Hepatocyte (in vitro differentiated cells): ENCODE data around the gene TM4SF4. TPM values are rescaled to one million over a fixed set of nuclear protein-coding genes. Genes with fewer than 3 reads are reported as not detected.
A peak's percentile ranks its signal among the peaks of the same experiment; 100 is the strongest.

Experiments used
- DNase-seq: peaks from one replicate; pipeline ENCODE4 v3.0.0-alpha.2; 2016; ENCODE audit warnings: low spot score
- H2AFZ ChIP-seq: fragments of 200-600 bp; sonication (generic); 2 replicates; pipeline ENCODE4 v1.6.0; 2016; ENCODE audit warnings: antibody characterized with exemption, mild to moderate bottlenecking
- H3K27ac ChIP-seq: fragments of 200-600 bp; sonication (generic); 2 replicates; pipeline ENCODE4 v1.5.1; 2016; ENCODE audit warnings: mild to moderate bottlenecking
- H3K27me3 ChIP-seq: fragments of 200-600 bp; sonication (generic); 2 replicates; pipeline ENCODE4 v1.6.1; 2016
- H3K36me3 ChIP-seq: fragments of 200-600 bp; sonication (generic); replicated peaks from 2 replicates; pipeline ENCODE4 v1.5.1; 2016; ENCODE audit warnings: low read depth; ENCODE audit not compliant: insufficient read depth
- H3K4me1 ChIP-seq: fragments of 200-600 bp; sonication (generic); 2 replicates; pipeline ENCODE4 v1.5.1; 2016; ENCODE audit warnings: mild to moderate bottlenecking, moderate library complexity; ENCODE audit not compliant: insufficient read depth
- H3K4me2 ChIP-seq: fragments of 200-600 bp; sonication (generic); 2 replicates; pipeline ENCODE4 v1.6.0; 2016
- H3K4me3 ChIP-seq: fragments of 200-600 bp; sonication (generic); 2 replicates; pipeline ENCODE4 v1.5.1; 2016; ENCODE audit warnings: mild to moderate bottlenecking
- H3K79me2 ChIP-seq: fragments of 200-600 bp; sonication (generic); 2 replicates; pipeline ENCODE4 v1.6.0; 2017; ENCODE audit warnings: mild to moderate bottlenecking
- H3K9me2 ChIP-seq: fragments of 200-600 bp; sonication (generic); replicated peaks from 2 replicates; pipeline ENCODE4 v1.6.0; 2017; ENCODE audit warnings: mild to moderate bottlenecking; ENCODE audit not compliant: insufficient read depth
- H3K9me3 ChIP-seq: fragments of 200-600 bp; sonication (generic); 2 replicates; pipeline ENCODE4 v1.5.1; 2016; ENCODE audit warnings: low read depth, mild to moderate bottlenecking
- H4K20me1 ChIP-seq: fragments of 200-600 bp; sonication (generic); 2 replicates; pipeline ENCODE4 v1.6.0; 2016; ENCODE audit warnings: mild to moderate bottlenecking; ENCODE audit not compliant: insufficient read depth, poor library complexity, severe bottlenecking
- EZH2 ChIP-seq: fragments of 200-600 bp; sonication (generic); IDR thresholded peaks from 2 replicates; pipeline ENCODE4 v1.6.1; 2016; ENCODE audit warnings: antibody characterized with exemption, mild to moderate bottlenecking, borderline replicate concordance
- EZH2phosphoT487 ChIP-seq: fragments of 200-600 bp; sonication (generic); IDR thresholded peaks from one replicate; pipeline ENCODE4 v1.6.1; 2018; ENCODE audit warnings: antibody characterized with exemption, mild to moderate bottlenecking, low read depth, moderate library complexity; ENCODE audit not compliant: unreplicated experiment, severe bottlenecking
- WGBS: methylation state at CpG from one replicate; pipeline ENCODE4 v1.1.6; 2016; ENCODE audit warnings: low lambda C conversion rate; ENCODE audit errors: missing lambda C conversion rate; 5-methylcytosine and 5-hydroxymethylcytosine counted together
- polyA plus RNA-seq: library from polyadenylated mRNA; unstranded; fragments of >200 nt; fragmentation: Nextera tagmentation; extraction: Ambion mirVana; gene quantifications from 2 replicates; pipeline ENCODE4 v1.2.1, GENCODE V29; 2016
- total RNA-seq: library from RNA; depleted of rRNA; stranded (reverse); fragments of >200 nt; gene quantifications from 2 replicates; pipeline ENCODE4 v1.2.3, GENCODE V29; 2014
- TF ChIP-seq, protein P1 (sequence below): fragments of 200-600 bp; sonication (generic); IDR thresholded peaks from 2 replicates; pipeline ENCODE4 v1.5.1; 2016; ENCODE audit warnings: antibody characterized with exemption, mild to moderate bottlenecking; ENCODE audit not compliant: poor library complexity

Gene TM4SF4
- total and polyA plus RNA-seq, 2 experiments from 2014 or later = 434 to 763 TPM

DNA sequence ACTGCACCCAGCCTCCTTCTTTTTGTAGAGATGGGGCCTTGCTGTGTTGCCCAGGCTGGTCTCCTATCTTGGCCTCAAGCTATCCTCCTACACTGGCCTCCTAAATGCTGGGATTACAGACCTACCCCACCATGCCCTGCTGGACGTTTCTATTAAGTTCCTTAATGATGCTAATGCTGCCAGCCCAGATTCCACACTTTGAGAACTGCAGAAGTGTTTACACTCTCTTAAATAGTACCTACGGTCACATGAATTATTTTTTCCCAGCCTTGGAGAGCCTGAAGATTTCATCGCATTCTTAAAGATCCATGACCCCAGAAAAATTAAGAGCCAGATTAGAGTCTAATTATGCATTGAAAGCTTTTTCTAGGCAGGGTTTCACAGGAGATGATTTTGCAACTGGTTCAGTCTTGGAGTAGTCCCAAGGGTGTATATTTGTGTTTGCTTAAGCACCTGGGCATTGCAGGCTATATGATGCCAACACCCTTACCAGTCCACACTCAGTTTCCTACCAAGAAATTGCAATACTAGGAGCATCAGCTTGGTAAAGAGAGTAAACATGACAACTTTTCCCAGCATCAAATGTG, 36.6 kb downstream of the TM4SF4 start:
- TF ChIP-seq, protein P1, sequence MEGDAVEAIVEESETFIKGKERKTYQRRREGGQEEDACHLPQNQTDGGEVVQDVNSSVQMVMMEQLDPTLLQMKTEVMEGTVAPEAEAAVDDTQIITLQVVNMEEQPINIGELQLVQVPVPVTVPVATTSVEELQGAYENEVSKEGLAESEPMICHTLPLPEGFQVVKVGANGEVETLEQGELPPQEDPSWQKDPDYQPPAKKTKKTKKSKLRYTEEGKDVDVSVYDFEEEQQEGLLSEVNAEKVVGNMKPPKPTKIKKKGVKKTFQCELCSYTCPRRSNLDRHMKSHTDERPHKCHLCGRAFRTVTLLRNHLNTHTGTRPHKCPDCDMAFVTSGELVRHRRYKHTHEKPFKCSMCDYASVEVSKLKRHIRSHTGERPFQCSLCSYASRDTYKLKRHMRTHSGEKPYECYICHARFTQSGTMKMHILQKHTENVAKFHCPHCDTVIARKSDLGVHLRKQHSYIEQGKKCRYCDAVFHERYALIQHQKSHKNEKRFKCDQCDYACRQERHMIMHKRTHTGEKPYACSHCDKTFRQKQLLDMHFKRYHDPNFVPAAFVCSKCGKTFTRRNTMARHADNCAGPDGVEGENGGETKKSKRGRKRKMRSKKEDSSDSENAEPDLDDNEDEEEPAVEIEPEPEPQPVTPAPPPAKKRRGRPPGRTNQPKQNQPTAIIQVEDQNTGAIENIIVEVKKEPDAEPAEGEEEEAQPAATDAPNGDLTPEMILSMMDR = no peak
- H4K20me1 ChIP-seq = no peaks in the 10 kb centered on the region
- H3K9me3 ChIP-seq = no peaks in the 10 kb centered on the region
- no peaks in the 10 kb centered on the region for H3K79me2 ChIP-seq
- no peak for DNase-seq
- no peaks in the 10 kb centered on the region for H3K27me3 ChIP-seq
- no peaks in the 10 kb centered on the region for H3K36me3 ChIP-seq
- 77% methylated on average over 3 of the region's 3 CpGs for WGBS
- H3K27ac ChIP-seq = no peak overlapping the region
- H2AFZ ChIP-seq = no peak overlapping the region
- H3K4me3 ChIP-seq = no peak overlapping the region
- H3K4me1 ChIP-seq = no peaks in the 10 kb centered on the region
- H3K4me2 ChIP-seq = no peak overlapping the region
- no peaks in the 10 kb centered on the region for H3K9me2 ChIP-seq

DNA sequence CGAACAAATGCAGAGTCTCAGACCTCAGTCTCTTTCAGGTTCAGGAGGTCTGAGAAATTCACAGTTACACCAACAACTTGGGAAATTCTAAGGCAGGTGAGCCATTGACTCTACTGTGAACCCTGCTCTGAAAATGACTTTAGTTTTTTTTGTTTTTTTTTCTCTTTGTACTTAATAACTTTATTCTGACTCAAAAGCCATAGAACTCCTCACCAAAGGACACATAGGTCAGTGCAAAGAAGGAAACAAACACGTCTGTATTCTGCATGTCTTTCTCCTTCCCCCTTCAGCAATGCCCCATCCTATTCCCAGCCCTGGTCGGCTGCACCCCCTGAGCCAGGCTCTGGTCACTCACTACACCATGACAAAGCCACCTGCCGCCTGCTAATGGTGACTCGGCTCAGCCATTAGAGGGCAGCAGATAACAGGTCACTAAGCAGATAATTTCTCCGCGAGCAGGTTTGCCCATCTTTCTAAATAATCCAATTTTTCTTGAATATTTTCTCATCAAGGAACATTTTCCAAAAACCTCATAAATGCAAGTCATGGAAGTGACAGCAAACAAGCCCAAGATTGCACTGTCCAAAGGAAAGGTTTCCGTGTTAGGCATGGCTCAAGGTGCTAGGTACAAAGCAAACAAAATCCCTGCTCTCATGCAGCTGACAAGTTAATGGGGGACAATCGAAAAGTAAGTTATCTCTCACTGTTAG, 37.7 kb downstream of the TM4SF4 start:
- peak; percentile 82 for DNase-seq
- no peaks in the 10 kb centered on the region for H3K4me1 ChIP-seq
- WGBS = 17% methylated on average over 9 of the region's 9 CpGs
- H3K4me3 ChIP-seq = no peak overlapping the region
- H3K27me3 ChIP-seq = no peaks in the 10 kb centered on the region
- no peak overlapping the region for H3K27ac ChIP-seq
- no peak overlapping the region for H2AFZ ChIP-seq
- no peaks in the 10 kb centered on the region for H4K20me1 ChIP-seq
- peak overlapping the region; percentile 62 for H3K4me2 ChIP-seq
- no peaks in the 10 kb centered on the region for H3K79me2 ChIP-seq
- H3K9me3 ChIP-seq = no peaks in the 10 kb centered on the region
- no peak for TF ChIP-seq EZH2phosphoT487
- TF ChIP-seq, protein P1 = peak; percentile 95
- no peaks in the 10 kb centered on the region for H3K36me3 ChIP-seq
- H3K9me2 ChIP-seq = no peaks in the 10 kb centered on the region

DNA sequence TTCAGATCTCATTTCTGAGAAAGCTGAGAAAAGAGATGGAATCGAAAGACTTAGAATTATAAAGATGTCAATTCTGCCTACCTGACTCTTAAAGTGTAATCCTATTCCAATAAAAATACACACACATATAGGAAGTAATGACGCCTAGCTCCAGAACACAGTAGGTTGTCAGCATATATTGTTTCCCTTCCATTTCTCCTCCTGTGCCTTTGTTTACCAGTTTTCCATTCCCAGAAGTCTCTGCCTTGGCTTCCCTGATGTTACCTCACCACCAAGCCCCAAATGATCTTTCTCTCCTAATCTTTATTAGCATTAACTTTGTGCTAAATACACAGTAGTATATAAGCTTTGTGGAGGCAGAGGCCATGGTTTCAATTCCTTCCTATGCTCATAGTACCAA, 40.0 kb downstream of the TM4SF4 start:
- 85% methylated on average over 2 of the region's 2 CpGs for WGBS
- TF ChIP-seq EZH2phosphoT487 = no peak
- TF ChIP-seq EZH2 = no peak
- TF ChIP-seq, protein P1 = no peak
- DNase-seq = no peak
- Histone ChIP-seq H3K36me3 (no peaks in the 10 kb centered on the region), H3K9me2 (no peaks in the 10 kb centered on the region), H3K27me3 (no peaks in the 10 kb centered on the region), H4K20me1 (no peaks in the 10 kb centered on the region), H3K79me2 (no peaks in the 10 kb centered on the region), H3K4me1 (no peaks in the 10 kb centered on the region), H3K27ac (no peak overlapping the region), H3K9me3 (no peaks in the 10 kb centered on the region), H3K4me3 (no peak overlapping the region), H2AFZ (no peak overlapping the region), H3K4me2 (no peak overlapping the region)
